T47D (cell line): ENCODE measurements around the gene COBLL1.
"Not testable (repeated sequence)": the region's sequence is repeated elsewhere in the genome, so short reads cannot be mapped to it uniquely, and the experiment has no call there.

Experiments used
- DNase-seq, 2 experiments: peaks; one replicate each; pipeline versions ENCODE4 v3.0.0 to v3.0.0-alpha.2; 2011 to 2012; ENCODE audit warnings: low read depth in 1 of 2, low spot score in 1 of 2
- JUND ChIP-seq: IDR thresholded peaks from 2 replicates; pipeline ENCODE4 v1.6.1; 2012; ENCODE audit warnings: low read depth
- in situ Hi-C: cut with HindIII; loops from 2 replicates; pipeline ENCODE4 v1.10.0; 2016; ENCODE audit warnings: low sequenced_read_pairs, low pct_unique_long_range_greater_than_20kb

COBLL1 gene

GRCh38 chr2:164764996-164765395 is 76.6 kb downstream of the COBLL1 start:
- DNase-seq = no peak
- in situ Hi-C loops = no loop called here
- no peak for TF ChIP-seq JUND

- DNase-seq = no peak
- TF ChIP-seq JUND = no peak
- in situ Hi-C loops = no loop called here
Observed at GRCh38 chr2:164764474-164764873, 77.1 kb downstream of the COBLL1 start.

GRCh38 chr2:164763431-164763830 is 78.2 kb downstream of the COBLL1 start:
- no peak for TF ChIP-seq JUND
- in situ Hi-C loops = no loop called here
- DNase-seq = no peak

GRCh38 chr2:164761737-164762460 is 79.7 kb downstream of the COBLL1 start:
- in situ Hi-C loops = no loop called here
- no peak for DNase-seq
- no peak for TF ChIP-seq JUND

GRCh38 chr2:164761201-164761600 is 80.4 kb downstream of the COBLL1 start:
- in situ Hi-C loops, DNase-seq: not testable (repeated sequence)

- in situ Hi-C loops = no loop called here
- TF ChIP-seq JUND = no peak
- DNase-seq = no peak
Observed at GRCh38 chr2:164760179-164760578, 81.4 kb downstream of the COBLL1 start.

GRCh38 chr2:164757934-164758695 is 83.5 kb downstream of the COBLL1 start:
- TF ChIP-seq JUND = no peak
- in situ Hi-C loops = no loop called here
- no peak for DNase-seq

GRCh38 chr2:164756773-164757172 is 84.8 kb downstream of the COBLL1 start:
- no peak for DNase-seq
- no peak for TF ChIP-seq JUND
- in situ Hi-C loops = no loop called here

- no peak for DNase-seq
- in situ Hi-C loops = no loop called here
- no peak for TF ChIP-seq JUND
Observed at GRCh38 chr2:164755952-164756351, 85.7 kb downstream of the COBLL1 start.

GRCh38 chr2:164754157-164755093 is 87.2 kb downstream of the COBLL1 start:
- in situ Hi-C loops = no loop called here
- DNase-seq = no peak

GRCh38 chr2:164752956-164753355 is 88.7 kb downstream of the COBLL1 start:
- in situ Hi-C loops = no loop called here
- no peak for DNase-seq
- no peak for TF ChIP-seq JUND

More at GRCh38 chr2:164754157-164755093, 87.2 kb downstream of the COBLL1 start:
- no peak for TF ChIP-seq JUND

- DNase-seq = no peak
- no peak for TF ChIP-seq JUND
- in situ Hi-C loops = no loop called here
Observed at GRCh38 chr2:164747783-164748433, 93.7 kb downstream of the COBLL1 start.

GRCh38 chr2:164747140-164747539 is 94.5 kb downstream of the COBLL1 start:
- no peak for TF ChIP-seq JUND
- DNase-seq = no peak
- in situ Hi-C loops = no loop called here
